HG03103 (cell line): Measurements from ENCODE around the gene MPEG1.

Experiments used
- ATAC-seq: cut with Tn5 transposase; IDR thresholded peaks from one replicate; pipeline ENCODE4 v1.9.1; 2021; ENCODE audit warnings: low read depth; ENCODE audit not compliant: unreplicated experiment

MPEG1 gene, protein sequence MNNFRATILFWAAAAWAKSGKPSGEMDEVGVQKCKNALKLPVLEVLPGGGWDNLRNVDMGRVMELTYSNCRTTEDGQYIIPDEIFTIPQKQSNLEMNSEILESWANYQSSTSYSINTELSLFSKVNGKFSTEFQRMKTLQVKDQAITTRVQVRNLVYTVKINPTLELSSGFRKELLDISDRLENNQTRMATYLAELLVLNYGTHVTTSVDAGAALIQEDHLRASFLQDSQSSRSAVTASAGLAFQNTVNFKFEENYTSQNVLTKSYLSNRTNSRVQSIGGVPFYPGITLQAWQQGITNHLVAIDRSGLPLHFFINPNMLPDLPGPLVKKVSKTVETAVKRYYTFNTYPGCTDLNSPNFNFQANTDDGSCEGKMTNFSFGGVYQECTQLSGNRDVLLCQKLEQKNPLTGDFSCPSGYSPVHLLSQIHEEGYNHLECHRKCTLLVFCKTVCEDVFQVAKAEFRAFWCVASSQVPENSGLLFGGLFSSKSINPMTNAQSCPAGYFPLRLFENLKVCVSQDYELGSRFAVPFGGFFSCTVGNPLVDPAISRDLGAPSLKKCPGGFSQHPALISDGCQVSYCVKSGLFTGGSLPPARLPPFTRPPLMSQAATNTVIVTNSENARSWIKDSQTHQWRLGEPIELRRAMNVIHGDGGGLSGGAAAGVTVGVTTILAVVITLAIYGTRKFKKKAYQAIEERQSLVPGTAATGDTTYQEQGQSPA

GRCh38 chr11:59212744-59213631 is at the start of gene MPEG1:
Gene MPEG1 (minus strand): TSS chr11:59212927. CDS start chr11:59212865, 62 bp downstream.
- no peak for ATAC-seq

DNA sequence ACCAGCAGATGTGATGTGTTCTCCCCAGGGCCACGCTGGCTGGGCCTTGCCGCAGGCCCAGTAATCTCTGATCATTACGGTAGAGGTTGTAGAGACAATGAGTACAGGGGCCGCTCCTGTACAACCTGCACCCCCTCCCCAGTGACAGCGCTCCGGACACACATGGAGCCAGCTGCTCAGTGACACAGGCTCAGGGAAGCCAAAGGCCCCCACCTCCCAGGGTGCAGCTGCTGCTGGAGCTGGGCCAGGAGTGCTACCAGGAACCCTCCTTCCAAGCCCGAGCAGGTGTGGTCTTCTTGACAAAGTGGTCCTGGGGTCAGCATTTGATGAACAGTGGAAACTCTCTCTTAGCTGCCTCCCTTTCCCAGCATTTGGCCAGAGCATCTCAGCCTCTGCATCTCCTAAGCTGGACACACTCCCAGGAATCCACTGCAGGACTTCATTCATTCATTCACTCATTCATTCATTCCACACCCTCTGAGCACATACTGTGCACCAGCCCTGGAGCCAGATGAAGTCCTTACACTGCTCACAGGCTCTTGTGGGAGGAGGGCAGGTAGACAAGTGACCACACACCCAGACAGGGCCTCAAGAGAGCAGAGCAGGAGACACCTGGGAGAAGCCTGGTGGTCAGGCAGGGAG is 49.6 kb upstream of the MPEG1 start:
- no peak for ATAC-seq

- no peak for ATAC-seq
These were observed 48.4 kb upstream of the MPEG1 start for GRCh38 chr11:59261150-59261549.

DNA sequence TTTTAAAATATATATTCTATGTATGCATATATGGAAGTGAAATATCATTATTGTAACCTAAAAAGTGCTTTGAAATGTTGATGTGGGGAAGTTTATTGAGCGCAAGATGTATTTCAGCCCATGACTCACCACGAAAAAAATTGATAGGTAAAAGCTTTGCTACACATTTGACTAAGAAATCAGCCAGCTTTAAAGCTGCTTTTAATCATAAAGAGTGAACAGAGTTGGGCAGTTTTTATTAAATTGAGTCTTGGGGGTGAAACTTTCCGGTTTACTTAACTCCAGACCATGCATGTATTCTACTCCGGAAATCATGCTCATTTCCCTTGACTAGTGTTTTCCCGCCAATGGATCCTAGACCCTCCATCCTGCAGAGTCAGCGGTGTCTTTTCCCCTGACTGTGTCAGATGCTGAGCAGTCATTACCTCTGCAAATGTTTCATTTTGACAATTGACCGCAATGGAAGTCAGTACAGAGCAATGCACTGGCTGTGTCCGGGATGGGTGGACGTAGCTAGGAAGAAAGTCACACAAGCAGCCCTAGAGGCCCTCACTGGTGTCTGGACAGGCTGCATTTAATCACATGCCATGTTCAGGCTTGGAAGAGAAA is 47.2 kb upstream of the MPEG1 start:
- ATAC-seq = peak; percentile 42

GRCh38 chr11:59259047-59259446 is 46.3 kb upstream of the MPEG1 start:
- no peak for ATAC-seq

DNA sequence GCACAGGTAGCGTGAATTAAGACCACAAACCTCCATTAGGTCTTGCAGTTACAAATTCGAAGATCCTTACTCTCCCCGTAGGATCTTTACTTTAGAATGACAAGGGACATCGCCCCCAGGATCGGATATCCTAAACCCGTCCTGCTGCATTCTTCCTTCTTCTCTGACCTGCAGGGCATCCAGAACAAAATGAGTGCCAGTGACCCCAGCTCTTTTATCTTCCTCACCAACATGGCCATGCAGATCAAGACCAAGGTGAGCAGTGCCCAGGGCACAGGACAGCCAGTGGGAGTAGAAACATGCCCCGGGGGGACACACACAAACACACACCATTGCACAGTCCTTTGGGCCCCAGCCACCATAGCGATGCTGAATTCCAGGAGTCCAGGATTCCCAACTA is 42.6 kb upstream of the MPEG1 start:
- ATAC-seq = no peak

GRCh38 chr11:59254286-59254685 is 41.6 kb upstream of the MPEG1 start:
- no peak for ATAC-seq

- no peak for ATAC-seq
These were observed 40.3 kb upstream of the MPEG1 start for GRCh38 chr11:59253001-59253400.

- no peak for ATAC-seq
These were observed 36.8 kb upstream of the MPEG1 start for GRCh38 chr11:59249535-59249934.

GRCh38 chr11:59247531-59248227 is 35.0 kb upstream of the MPEG1 start:
- ATAC-seq = no peak

DNA sequence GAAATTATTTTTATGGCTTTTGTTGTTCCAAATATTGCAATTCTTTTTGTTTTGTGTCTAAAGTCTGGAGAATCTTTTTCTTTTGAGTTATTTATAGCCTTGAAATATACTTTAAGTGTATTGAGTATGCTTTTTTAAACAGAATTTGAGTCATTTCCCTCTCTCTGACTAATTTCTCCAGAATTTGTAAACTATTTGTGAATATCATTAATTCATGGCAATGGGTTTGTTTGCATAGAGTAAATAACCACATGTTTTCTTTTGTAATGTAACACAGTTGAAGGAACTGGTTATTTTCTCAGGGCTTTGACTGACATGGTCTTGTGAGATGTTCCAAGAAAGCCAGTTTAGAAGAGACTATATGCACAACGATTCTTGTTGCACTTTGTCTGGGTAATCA is 30.9 kb upstream of the MPEG1 start:
- ATAC-seq = no peak

- ATAC-seq = no peak
These were observed 27.6 kb upstream of the MPEG1 start for GRCh38 chr11:59240322-59240721.

DNA sequence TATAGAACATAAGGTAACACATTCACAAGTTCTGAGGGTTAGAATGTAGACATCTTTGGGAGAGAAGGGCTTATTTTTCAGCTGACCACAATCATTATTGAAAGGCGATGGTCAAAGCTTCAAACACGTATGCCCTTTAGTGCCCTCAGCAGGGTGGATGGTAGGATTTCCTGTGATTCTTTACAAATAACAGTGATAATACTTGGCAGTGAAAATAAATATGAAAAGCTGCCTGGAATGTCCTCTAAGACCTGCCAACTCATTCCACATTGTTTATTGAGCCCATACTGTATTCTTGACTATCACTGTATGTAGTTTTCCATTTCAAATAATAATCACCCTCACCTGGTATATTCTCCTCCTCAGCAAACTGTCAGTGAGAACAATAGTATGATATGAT is 13.7 kb upstream of the MPEG1 start:
- no peak for ATAC-seq

GRCh38 chr11:59225017-59225416 is 12.3 kb upstream of the MPEG1 start:
- ATAC-seq = no peak

- ATAC-seq = no peak
These were observed 11.7 kb upstream of the MPEG1 start for GRCh38 chr11:59224351-59224928.

DNA sequence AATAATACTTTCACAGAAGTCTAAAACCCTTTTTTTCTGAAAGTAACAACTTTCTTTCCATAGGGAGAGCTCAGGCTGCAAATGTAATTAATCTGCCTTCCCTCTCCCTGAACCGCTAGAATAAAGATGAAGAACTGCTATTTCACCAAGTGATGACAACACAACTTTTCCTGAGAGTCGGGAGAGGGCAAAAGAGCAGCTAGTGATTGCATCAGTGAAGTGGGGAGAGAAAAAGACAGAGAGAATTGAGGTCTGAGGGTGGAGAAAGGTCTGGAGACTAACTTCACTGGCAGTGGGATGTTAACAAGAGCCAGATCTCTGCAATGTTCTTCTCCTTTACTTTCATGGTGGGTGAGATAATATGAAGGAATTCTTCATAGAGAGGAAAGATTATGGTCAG is 10.9 kb upstream of the MPEG1 start:
- no peak for ATAC-seq

DNA sequence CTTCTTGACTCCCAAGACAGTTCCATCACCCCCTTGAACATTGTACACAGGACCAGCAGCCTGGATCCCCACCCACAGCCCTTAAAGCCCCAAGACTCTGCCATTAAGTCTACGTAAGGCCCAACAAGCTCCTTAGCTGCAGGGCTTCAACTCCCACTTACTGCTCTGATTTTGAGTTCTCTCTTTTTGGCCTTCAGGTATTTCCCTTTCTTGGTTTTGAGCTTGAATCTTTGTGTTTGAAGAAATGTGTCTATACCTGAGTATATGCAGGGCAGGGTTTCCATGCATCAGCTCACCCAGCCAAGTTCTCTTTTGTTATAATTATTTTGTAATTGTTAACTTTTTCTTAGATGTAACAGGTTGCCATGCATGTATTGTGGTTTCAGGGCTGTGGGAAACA is 10.4 kb upstream of the MPEG1 start:
- ATAC-seq = no peak

- no peak for ATAC-seq
These were observed 9.8 kb upstream of the MPEG1 start for GRCh38 chr11:59222464-59223060.

DNA sequence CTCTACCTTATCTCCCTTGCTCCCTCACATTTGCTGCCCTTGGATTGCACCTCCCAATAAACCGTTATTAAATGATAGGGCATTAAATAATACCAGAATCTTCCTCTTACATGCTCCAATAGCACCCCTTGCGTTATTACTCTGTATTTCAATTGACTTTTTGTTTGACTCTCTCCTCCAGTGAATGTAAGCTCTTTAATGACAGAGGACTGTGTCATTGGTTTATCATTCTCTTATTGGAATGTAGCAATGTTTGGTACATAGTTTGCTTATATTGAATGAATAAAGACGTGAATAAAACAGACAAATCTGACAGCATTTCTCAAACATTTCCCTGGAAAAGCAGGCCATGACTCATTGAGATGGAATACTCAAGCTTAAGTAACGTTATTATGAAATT is 8.7 kb upstream of the MPEG1 start:
- no peak for ATAC-seq
